G401 (cell line): ENCODE data around the gene COL27A1. TPM values are rescaled to one million over a fixed set of nuclear protein-coding genes. Genes with fewer than 3 reads are reported as not detected.
A peak's percentile ranks its signal among the peaks of the same experiment; 100 is the strongest.

Experiments used
- DNase-seq: peaks from one replicate; pipeline ENCODE4 v3.0.0-alpha.2; 2015; ENCODE audit warnings: low spot score
- in situ Hi-C: cut with HindIII; loops from 2 replicates; pipeline ENCODE4 v1.10.0; 2016; ENCODE audit warnings: low sequenced_read_pairs, mixed read lengths
- total RNA-seq: library from RNA; depleted of rRNA; stranded (reverse); fragments of >200 nt; shearing (Covaris generic); gene quantifications from 2 replicates; pipeline ENCODE4 v1.2.3, GENCODE V29; 2014

Gene COL27A1
- total RNA-seq, 1 experiment from 2014 or later: 2.8 TPM

DNA sequence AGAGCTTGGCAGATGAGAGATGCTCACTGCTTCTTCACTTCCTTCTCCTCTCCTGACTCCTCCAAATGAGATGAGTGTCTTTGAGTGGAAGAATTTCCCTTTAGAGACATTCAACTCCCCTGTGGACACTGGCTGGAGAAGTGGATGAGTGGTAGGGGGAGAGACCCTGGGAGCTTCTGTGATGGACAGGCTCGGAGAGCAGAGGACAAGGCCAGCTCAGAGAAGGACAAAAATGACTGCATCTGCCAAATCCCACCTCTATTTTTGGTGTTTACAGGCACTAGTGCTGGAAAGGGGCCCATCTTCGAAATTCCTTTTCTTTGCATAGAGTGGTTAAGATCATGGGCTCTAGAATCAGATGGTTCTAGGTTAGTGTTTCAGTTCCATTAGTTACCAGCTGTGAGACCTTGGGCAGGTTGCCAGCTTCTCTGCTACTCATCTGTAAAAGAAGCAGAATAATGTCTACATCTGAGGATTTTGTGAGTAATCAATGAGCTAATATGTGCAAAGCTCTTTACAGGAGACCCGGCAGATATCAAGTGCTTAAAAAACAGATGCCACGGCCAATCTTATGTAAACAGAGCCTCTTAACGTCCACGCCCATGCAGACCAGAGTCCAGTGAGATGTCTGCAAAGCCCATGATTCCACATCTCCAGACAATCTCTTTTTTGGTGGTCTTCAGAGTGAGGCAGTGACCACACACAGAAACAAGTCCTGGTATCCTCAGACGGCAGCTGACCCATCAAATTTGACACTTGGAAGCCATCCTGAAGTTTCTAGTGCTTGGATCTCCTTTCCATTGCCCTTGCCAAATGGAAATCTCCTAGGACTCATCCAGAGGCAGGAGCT, 13.6 kb upstream of the COL27A1 start:
- in situ Hi-C loops: no loop called here
- DNase-seq: no peak

DNA sequence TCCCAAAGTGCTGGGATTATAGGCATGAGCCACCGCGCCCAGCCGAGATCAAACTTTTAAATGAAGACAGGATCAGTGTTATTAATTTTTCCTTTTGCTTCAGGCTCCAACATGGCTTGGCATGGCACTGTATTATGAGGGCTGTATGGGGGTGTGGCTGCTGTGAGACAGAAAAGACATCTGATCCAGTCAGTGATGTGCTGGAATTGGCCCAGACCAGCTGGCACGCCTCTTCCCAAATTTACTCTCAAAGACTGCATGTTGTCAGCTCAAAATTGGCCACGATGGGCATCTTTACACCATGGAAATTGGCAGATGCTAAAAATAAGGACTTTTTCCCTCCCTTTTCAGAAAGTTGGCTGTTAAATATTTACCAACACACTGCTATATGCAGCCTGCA, 12.1 kb upstream of the COL27A1 start:
- no peak for DNase-seq
- in situ Hi-C loops: no loop called here

GRCh38 chr9:114146735-114147134, 8.6 kb upstream of the COL27A1 start:
- no peak for DNase-seq
- in situ Hi-C loops: no loop called here

DNA sequence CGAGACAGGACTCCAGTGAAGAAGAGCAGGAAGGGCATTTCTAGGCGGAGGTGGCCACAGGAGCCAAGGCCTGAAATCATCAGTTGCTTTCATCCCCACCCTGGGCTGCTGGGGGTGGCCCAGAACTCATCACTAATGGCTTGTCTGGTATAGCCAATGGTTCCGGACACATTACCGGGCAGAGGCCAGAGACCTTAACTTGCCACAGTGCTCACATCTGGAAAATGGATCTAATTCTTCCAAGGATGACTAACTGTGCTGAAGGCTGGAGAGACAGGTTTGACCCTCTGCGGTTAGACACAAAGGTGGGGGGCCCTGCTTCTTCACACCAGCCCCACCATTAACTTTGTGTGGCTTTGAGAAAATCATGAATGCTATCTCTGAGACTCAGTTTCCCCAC, 6.2 kb upstream of the COL27A1 start:
- DNase-seq: no peak
- in situ Hi-C loops: no loop called here

GRCh38 chr9:114149765-114150340, 5.5 kb upstream of the COL27A1 start:
- in situ Hi-C loops: no loop called here
- no peak for DNase-seq

DNA sequence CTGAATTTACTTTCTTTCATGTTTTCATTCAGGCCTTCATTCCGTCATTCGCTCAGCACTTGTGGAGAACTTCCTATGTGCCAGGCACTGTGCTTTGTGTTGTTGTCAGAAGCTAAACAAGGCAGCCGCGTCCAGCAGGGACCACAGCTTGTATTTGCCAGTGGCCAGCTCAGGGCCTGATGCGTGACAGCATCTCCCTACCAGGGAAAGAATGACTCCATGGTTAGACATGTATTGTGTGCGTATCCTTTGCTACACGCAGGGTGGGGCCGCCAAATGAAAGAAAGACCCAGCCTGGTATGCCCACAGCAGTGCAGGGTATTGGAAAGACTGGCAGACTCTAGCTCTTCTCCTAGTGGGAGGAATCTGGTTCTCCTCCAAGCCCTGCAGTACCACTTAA, 4.7 kb upstream of the COL27A1 start:
- in situ Hi-C loops: no loop called here
- DNase-seq: no peak

- in situ Hi-C loops: no loop called here
- DNase-seq: peak; percentile 30
Observed at GRCh38 chr9:114151426-114151956, 3.8 kb upstream of the COL27A1 start.

- in situ Hi-C loops: no loop called here
- no peak for DNase-seq
Observed at GRCh38 chr9:114153761-114154599, 1.4 kb upstream of the COL27A1 start.

- DNase-seq: no peak
- in situ Hi-C loops: no loop called here
Observed at GRCh38 chr9:114154600-114155102, 686 bp upstream of the COL27A1 start.

GRCh38 chr9:114155995-114156656, 789 bp downstream of the COL27A1 start:
- in situ Hi-C loops: no loop called here
- DNase-seq: no peak

DNA sequence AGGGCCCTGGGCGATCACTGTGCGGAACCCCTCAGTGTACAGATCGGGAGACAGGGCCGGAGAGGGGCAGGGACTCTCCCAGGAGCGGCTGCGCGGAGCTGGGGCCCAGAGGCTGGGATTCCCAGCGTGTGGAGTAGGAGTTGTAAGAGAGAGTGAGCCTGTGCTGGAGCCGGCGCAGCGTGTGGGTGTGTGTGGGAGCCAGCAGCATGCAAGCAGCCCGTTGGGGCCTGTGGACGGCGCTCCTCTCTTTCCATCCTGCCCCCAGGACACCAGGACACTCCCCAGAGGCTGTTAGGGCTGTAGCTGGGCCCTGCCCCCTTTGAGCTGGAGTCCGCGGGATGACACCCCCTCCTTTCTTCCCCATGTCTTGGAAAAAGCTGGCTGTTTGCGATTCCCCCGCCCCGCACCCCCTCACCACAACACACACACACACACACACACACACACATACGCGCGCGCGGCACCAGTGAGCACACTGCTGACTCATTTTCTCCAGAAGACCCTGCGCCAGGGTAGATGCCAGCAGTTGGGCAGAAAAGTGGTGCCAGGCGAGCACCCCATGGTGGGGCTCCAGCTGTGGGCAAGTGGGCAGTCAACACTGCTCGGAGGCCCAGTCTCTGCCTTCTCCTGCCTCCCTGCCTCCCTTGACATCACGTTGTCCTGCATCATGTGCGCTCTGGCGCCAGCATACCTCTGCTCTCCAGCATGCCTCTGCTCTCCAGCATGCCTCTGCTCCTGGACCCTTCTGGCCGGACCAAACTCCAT, 1.5 kb downstream of the COL27A1 start:
- peak; percentile 71 for DNase-seq
- in situ Hi-C loops: no loop called here

DNA sequence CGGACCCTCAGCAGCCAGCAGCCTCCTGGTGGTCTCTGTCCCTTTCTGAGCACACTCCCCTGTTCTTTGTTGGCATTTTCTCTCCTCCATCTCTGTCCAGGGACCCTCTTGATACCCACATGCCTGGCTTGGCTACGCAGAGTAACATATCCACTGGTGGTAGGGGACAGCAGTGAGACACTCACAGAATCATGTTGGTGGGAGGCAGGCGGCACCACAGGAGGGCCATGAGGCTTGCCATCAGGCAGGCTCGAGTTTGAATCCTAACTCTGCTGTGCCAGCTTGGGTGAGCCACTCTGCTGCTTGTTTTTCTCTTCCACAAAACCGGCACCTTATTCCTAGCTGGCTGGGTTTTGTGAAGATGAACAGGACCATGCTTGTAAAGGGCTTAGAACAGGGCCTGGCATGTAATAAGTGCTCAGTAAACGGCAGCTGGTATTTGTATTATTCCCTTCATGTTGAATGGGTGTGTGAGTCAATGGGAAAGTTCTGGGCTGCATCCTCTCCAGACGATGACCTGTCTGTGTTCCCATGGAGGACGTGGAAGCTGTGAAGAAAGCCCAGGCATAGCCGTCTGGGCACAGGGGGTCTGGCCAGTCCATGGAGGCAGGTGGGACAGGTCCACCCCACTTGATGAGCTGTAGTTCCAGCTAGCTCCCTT, 2.3 kb downstream of the COL27A1 start:
- in situ Hi-C loops: no loop called here
- no peak for DNase-seq

DNA sequence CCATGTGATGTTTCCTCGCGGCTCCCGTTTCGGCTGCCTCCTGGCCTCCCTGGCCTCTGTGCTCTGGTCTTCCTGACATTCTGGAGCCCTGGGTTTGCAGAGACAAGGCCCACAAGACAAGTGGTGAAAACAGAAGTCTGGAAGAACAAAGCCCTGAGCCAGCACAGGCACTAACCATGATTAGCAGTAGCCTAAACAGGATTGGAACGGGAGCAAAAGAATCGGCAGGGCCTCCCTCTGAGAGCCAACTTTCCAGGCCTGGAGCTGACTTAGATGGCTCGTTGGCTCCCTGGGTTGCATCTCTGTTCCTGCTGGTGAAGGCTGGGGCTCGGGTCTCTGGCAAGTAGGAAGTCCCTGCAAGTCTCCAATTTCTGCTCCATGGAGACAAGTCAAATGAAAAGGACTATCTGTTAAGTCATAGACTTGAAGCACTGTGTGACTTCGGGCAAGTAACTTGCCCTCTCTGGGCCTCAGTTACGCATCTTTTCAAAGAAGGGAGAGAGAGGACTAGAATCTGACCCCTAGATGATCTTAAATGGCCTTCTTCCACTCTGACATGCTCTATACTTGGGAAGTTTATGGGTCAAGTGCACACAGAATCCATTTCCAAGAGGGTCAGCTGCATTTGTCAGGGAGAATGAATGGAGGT, 3.3 kb downstream of the COL27A1 start:
- in situ Hi-C loops: no loop called here
- no peak for DNase-seq

DNA sequence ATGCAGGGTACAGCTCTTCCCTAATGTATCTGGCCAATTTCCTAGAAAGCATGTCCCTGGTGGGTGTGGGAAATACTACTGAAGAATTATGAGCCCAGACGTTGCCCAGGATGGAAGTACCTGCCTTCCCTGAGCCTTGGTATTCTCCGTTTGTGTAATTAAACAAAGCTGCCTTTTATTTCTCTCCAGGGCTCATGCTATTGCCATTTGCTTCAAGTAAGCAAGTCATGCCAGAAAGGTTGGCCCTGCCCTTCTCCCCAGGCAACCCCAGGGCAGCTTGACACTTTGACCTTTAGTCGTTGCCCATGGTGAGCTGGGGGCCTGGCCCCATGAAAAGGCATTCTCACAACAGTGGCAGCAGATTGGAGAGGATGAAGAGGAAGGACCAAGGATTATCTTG, 4.4 kb downstream of the COL27A1 start:
- in situ Hi-C loops: no loop called here

GRCh38 chr9:114161513-114161912, 6.2 kb downstream of the COL27A1 start:
- DNase-seq: no peak
- in situ Hi-C loops: no loop called here

More for the DNA sequence above, 4.4 kb downstream of the COL27A1 start:
- DNase-seq: no peak

GRCh38 chr9:114163517-114163951, 8.2 kb downstream of the COL27A1 start:
- in situ Hi-C loops: no loop called here
- no peak for DNase-seq

DNA sequence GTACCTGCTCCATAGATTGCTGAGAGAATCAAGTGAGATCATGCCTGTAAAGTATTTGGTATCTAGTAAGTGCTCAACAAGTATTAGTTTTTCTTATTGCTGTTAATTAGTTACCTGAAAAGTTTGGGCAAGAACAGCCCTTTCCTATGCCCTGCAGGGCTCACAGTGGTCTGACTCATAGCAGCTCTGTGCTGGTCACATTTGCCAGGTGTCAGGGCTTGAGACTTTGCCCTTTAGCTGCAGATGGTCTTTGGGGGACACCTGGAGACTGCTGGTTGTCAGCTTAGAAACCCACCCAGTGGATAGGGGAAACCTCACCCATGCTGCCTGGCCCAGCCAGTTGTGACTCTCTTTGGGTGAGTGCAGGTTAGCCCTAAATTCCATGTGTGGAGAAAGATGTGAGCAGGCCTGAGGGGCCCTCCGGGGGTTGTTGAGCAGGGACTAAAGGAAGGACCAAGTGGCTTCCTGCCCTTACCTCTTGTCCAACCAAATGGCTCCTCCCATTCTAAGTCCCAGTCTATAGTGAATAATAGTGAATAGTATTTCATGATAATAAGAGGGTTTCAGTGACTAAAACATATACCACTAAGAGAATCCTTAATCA, 9.0 kb downstream of the COL27A1 start:
- in situ Hi-C loops: no loop called here

More for the DNA sequence above, 9.0 kb downstream of the COL27A1 start:
- no peak for DNase-seq
